GM21723 (cell line): ENCODE data around the gene SLC39A8.
"Not testable (repeated sequence)": the region's sequence is repeated elsewhere in the genome, so short reads cannot be mapped to it uniquely, and the experiment has no call there.

ENCODE experiments used
- ATAC-seq: cut with Tn5 transposase; IDR thresholded peaks from one replicate; pipeline ENCODE4 v1.9.1; 2021; ENCODE audit warnings: mild to moderate bottlenecking, moderate library complexity; ENCODE audit not compliant: unreplicated experiment

SLC39A8 gene

GRCh38 chr4:102244878-102245535 is 100.3 kb downstream of the SLC39A8 start:
- no peak for ATAC-seq

GRCh38 chr4:102243296-102243695 is 102.0 kb downstream of the SLC39A8 start:
- ATAC-seq = not testable (repeated sequence)

DNA sequence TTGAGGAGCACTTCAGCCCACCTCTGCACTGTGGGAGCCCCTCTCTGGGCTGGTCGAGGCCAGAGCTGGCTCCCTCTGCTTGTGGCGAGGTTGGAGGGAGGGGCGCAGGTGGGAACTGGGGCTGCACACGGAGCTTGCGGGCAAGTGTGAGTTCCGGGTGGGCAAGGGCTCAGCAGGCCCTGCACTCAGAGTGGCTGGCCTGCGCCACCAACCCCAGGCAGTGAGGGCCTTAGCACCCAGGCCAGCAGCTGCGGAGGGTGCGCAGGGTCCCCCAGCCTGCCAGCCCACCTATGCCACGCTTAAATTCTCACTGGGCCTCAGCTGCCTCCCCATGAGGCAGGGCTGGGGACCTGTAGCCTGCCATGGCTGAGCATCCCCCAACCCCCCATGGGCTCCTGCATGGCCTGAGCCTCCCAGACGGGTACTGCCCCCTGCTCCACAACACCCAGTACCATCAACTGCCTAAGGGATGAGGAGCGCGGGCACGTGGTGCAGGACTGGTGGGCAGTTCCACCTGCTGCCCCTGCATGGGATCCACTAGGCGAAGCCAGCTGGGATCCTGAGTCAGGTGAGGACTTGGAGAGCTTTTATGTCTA is 110.9 kb downstream of the SLC39A8 start:
- no peak for ATAC-seq

GRCh38 chr4:102230194-102230593 is 115.1 kb downstream of the SLC39A8 start:
- ATAC-seq = no peak

DNA sequence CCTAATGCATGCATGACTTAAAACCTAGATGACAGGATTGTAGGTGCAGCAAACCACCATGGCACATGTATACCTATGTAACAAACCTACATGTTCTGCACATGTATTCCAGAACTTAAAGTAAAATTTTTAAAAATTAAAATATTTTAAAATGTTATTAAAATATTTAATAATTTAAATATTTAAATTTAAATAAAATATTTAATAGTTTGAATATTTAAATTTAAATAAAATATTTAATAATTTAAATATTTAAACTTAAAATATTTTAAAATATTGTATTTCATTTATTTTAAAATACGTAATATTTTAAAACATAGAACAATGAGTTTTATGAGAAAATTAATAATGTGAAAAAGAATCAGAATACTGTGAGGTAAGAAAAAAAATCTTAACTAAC is 117.9 kb downstream of the SLC39A8 start:
- no peak for ATAC-seq

DNA sequence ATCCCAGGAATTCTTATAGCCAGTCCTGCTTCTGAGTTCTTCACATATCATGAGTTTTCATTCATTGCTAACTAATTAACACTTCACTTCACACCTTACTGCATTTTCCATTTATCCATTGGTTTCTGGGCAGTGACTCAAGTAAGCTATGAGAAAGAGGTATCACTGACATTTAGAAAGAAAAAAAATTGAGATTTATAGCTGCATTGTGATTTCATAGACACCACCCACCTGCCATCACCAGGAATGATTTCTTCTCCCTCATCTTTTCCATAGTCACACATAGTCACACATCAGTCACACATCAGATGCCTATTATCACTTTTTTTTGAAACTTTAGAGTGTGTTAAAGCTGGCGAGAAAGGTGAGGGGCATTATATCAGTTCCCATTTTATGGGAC is 121.8 kb downstream of the SLC39A8 start:
- no peak for ATAC-seq

- no peak for ATAC-seq
Observed at GRCh38 chr4:102222838-102223409, 122.4 kb downstream of the SLC39A8 start.

- ATAC-seq = no peak
Observed at GRCh38 chr4:102219129-102219528, 126.2 kb downstream of the SLC39A8 start.

- no peak for ATAC-seq
Observed at GRCh38 chr4:102218656-102219055, 126.6 kb downstream of the SLC39A8 start.

GRCh38 chr4:102217775-102218355 is 127.4 kb downstream of the SLC39A8 start:
- ATAC-seq = no peak

DNA sequence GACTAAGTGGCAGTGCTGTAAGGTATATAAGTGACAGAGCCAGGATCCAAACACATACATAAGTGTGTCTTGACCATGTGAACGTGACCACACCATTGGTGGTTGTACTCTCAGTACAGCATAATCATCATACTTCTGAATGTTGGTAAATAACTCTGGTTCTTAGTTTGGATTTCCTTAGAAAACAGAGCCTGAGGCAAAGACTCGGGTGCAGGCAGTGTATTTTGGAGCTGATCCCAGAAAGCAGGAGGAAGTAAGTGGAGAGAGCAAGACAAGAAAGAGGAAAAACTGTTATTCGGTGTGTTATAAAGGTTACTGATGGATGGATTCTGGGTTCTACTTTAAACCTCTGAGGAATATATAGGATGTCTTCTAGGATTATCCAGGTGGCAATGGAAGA is 127.9 kb downstream of the SLC39A8 start:
- ATAC-seq = no peak

- no peak for ATAC-seq
Observed at GRCh38 chr4:102216666-102217065, 128.6 kb downstream of the SLC39A8 start.

- no peak for ATAC-seq
Observed at GRCh38 chr4:102213031-102213430, 132.3 kb downstream of the SLC39A8 start.
